ENCODE data around the gene STON2.
"Not testable (repeated sequence)": the region's sequence is repeated elsewhere in the genome, so short reads cannot be mapped to it uniquely, and the experiment has no call there.

STON2 gene

DNA sequence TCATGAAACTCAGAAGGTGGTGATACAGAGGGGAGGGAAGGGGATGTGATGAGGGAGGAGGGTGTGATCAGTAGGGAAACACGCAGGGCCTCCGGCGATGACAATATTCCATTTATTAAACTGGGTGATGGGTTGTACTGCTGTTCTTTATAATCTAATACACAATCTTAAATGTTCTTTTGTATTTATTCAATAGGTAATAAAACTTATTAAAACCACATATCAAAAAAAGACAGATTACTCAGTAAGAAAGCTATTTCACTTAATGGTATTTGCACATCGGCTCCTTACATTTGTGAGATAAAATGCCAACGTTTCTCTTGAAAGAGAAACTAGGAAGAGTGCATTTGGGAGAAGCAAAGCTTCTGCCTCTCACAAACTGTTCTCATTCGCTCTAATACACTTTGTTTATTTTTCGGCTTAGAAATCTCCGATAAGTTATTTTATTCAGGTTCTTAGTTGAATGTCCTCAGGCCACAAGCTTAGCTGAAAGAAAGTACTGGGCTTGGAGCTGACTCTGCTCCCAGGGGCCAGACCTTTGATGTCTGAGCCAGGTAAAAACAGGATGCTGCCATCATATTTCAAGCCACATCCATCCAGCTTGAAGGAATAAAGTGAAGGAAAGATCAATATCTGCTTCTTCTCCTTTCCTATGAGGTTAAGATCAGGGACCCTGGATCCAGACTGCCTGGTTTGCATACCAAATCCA is 17.5 kb downstream of the STON2 start:
- no peak for DNase-seq

DNA sequence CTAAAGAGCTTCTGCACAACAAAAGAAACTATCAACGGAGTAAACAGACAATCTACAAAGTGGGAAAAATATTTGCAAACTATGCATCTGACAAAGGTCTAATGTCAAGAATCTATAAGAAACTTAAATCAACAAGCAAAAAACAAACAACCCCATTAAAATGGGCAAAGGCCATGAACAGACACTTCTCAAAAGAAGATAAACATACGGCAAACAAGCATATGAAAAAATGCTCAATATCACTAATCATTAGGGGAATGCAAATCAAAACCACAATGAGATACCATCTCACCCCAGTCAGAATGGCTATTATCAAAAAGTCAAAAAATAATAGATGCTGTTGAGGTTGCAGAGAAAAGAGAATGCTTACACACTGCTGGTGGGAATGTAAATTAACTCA is 20.1 kb downstream of the STON2 start:
- not testable (repeated sequence) for DNase-seq

DNA sequence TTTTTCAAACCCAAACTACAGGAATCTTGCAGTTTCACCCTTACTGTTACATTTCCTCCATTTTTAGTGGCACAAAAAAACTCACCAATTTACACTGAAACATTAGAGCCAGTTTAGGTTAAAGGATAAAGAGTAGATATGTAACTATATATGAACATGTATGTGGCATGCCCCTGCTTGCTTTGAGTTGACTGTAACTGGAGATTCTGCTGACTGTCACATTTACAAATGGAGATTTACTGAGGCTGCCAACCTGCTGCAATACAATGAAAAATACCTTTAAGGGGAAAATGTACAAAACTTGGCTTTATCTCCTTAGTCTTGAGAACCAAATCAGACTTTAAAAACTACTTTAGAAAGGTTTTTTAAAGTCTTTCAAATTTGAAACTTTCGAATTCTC is 28.3 kb downstream of the STON2 start:
- DNase-seq: no peak

DNA sequence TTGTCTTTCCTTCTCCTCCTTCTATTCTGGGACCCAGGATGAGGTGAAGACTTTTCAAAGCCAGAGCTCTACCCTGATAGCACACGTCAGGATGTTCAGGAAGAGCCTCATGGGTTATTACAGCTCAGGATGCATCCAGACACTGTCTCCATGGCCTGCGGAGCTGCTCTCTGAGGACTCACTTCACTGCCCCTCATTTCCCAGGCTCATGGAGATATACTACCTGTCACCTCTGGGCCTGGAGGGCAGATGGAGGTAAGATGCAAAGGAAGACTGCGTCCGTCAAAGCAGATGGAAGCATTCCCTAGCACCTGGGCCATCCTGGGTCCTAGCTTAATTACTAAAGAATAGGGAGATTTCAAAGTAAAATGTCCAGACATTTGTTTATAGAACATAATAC is 32.6 kb downstream of the STON2 start:
- DNase-seq: no peak

DNA sequence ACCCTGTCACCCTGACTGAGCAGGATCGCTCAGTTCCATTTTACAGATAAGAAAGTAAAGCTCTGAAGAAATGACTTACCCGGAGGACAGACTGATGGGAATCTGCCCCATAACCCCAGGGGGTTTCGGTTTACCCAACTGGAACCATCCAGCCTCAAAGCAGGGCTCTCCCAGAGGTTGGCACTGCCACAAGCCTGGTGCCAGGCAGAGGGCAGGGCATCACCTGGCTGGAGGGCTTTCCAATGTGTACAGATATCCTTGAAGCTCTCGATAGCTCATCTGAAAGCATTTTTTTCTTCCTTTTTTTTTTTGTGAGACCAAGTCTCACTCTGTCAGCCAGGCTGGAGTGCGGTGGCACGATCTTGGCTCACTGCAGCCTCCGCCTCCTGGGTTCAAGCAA is 33.2 kb downstream of the STON2 start:
- no peak for DNase-seq

DNA sequence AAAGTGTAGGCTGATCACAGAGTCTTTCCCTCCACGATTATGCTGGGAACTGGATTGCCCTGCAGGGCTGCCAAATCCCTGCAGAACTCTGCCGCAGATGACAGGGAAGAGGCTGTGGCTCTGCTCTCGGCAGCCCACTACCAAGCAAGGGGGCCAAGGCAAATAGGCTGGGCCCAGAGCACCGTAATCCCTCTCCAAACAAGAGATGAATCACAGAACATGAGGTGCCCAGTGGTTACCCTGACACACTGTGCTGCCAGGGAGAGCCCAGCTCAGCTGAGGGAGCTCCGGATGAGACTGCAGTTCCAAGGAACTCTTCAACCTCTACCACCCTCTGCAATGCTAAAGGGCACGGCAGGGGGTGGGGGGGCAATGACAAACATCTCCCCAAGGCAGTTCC is 33.9 kb downstream of the STON2 start:
- peak; percentile 63 for DNase-seq

DNA sequence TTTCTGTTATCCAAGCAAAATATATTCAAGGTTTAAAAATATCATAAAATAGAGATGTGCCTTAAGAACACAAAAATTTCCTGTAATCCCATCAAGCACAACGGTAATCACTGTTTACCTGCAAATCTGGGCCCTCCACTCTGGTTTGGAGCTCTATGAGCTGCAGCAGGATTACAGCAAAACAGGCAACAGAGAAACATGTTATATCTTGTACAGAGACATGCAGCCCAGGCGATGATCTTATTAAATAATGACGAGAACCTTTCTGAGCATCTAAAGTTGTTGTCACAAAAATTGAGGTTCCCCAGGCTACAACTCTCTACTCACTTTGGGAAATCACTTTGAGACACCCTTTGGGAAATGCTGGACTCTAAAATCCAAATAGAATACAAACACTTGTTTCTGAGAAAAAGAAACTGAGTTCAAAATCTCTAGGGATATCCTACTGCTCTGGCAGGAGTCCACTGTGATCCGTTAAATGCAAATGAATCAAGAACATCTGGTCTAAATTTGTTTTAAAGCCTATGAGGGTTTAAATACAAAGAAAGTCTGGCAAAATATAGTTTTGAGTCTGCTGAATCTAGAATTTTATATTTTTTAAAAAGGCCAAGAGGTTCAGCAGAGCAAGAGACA is 36.3 kb downstream of the STON2 start:
- no peak for DNase-seq

DNA sequence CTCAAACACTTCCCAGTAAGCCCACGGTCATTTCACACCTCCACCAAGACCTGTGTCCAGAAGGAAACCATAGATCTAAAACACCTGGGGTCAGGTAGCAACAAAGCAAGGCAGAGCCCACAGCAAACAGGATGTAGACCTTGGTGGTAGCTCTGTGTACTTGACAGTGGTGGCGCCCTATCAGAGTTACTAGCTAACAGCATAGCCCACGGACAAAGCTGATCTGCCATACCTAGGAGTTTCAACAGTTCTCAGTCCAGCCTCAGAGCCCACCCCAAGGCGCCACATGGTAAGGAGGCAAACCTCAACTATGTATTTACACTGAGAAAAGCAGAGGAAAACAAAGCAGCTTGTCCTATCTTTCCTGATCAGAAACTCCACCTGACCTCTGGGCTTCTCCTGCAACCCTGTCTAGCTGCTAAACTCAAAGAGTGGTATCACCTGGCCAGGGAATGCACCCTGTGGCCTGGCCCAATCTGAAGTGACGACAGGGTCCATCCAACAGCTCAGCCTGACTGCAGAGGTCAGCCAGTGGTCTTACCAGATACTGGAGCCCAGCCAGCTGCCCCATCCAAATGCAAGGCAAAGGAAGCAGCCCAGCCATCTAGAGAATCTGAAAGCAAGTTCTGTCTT is 46.3 kb downstream of the STON2 start:
- DNase-seq: no peak

DNA sequence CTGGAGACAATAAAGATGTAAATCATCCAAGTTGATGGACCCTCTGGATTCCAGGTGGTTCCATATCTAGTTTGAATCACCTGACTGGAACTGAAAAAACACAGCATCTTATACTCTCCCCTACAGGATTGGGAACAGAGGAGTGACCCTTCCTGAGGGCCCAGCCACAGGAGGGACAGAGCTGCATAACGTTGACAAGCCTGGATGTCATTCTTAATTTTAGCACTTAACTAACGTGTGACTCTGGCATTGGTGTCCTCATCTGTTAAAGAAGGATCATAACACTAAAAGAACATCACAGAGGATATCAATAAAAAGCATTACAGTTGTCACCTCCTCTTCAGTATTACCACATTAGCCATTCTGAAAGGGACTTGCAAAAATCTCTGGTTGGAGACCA is 47.7 kb downstream of the STON2 start:
- DNase-seq: no peak

DNA sequence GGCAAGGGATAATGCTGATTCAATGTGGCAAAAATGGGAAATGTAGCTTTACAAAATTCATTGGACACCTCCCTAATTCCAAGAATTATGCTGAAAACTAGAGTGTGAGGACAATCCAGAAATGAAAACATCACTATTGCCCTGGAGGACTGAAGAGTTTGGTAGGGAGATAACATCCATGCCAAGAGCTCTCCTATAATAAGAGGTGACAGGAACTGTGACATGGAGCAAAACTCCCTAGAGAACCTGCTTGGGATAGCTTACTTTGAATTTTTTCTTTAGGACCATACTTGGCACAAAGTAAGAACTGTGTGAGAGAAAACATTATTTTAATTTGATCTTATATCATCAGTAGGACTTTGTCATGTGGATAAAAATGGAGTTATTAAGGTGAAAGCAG is 48.9 kb downstream of the STON2 start:
- no peak for DNase-seq

DNA sequence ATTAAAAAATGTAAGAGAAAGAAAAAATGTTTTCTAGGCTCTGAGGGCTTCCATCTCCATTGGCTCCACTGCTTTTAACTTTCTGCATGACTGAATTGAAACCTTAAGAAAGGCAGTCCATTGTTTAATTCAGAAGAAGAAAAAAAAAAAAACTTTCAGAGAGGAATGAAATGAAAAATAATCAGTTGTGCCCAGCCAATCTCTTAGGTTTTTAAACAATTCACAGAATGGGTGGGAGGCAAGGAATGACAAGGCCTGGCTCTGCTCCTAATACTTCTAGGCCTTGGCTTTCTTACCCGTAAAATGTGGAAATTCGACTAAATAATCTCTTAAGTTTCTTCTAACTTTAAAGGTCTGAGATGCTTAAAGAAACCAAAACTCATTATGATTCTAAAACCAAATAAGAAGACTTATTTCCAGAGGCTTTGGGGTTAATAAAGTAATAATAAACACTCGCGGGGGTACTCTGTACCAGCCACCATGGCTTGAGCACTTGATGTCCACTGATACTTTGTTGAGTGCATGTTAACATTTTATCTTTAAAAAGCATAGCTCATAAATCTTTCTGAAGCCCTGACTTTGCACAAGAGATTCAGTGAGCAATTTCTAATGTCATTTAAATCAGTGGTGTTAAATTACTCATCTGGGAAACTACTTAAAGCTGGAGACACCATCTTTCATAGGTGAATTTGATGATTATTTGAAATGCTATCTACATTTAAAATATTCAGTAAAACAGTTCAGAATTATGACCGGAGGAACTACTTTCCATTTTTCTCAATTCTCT is 49.6 kb downstream of the STON2 start:
- no peak for DNase-seq

DNA sequence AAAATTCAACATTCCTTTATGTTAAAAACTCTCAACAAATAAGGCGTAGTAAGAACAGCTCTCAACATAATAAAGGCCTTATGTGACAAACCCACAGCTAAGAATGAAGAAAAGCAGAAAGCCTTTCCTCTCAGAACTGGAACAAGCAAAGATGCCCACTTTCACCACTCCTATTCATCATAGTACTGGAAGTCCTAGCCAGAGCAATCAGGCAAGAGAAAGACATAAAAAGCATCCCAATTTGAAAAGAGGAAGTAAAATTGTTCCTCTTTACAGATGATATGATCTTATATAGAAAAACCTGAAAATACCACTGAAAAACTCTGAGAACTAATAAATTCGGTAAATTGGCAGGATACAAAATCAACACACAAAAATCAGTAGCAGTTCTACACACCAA is 52.1 kb downstream of the STON2 start:
- no peak for DNase-seq

DNA sequence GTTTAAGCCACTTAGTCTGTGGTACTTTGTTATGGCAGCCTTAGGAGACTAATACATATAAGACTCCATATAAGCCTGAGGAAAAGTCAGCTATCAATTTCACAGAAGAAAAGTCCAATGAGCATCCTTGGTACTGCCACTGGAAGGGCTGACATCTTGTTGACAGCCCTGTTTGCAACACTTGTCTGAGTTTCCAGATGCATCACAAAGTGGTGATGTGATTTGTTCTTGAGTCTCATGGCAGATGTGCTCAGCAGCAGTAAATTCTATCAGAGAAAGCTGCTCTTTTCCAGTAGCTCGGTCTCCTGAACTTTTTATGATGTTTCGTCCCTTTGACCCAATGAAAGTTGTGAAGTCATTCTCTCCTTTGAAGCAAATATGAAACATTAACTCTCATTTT is 54.3 kb downstream of the STON2 start:
- DNase-seq: no peak

DNA sequence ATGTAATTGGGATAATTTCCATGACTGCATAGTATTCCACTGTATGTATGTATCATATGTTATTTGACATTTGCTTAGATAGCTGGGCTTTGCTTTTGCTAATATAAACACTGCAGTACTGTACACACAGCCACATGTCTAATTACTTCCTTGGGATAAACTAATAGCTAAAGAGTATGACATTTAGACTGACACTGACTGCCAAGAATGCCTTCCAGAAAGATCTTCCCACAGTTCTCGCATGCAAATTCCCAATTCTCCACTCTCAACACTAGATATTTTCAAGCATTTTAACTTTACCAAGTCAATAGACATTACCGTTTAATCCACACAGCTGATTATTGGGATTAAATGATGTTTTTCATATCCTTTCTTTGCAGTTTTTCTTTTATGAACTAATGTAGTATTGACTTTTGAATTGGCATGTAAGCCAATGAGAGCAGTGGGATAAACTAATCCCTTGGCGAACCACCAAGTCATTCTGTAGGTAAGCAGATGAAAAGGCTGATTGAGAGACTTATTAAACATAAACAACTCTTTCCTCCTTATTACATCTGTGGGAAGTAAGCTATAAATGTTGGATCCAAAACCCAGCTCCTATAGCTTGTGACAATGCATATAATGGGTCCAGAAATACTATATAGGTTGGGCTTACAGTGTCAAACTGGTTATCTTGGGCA is 55.5 kb downstream of the STON2 start:
- DNase-seq: no peak

DNA sequence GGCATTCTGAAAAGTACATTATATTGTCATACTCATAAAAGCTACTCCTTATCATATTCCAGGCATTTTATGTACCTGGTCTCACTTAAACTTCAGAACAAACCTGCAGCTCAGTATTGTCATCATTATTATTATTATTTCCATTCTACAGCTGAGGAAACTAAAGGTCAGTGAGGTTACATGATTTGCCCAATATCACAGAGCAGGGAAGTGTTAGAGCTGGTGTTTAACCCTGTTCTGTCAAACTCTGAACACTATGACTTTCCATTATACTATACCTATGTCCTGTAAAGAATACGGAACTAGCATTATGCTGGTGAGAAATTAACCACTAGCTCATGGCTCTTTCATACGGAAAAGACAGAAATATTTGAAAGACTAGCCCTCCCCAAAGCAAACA is 56.4 kb downstream of the STON2 start:
- no peak for DNase-seq

DNA sequence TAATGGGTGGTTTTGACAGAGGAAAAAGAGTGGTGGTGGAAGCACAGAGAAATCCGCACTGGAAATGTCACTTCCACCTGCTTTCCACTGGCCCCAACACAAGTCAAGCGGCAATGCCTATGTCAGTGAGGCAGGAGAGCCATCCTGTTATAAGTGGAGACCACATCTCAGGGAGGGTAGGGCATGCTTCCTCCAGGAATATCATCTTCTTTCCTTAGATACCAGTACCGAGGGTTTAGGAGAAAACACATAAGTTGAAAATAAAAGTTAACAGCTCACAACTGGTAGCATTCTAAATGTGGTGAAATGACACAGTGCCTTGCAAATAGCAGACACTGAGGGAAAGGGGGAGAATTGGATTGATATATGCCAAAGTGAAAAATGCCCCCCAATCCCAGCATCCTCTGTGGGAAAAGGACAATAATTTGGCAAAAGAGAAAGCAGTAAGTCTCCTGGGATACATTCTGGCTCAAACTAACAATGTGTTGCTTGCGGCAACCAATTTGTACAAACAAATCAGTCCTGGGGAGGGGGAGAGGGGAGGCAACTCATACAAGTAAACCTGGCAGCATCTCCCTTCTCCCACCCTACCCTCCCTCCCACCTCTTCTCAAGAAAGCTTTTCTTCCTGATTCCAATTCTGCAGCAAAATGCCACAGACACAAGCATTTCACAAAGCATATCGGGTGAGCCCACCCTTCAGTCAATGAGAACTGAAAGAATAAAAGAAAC is 57.1 kb downstream of the STON2 start:
- DNase-seq: peak; percentile 2

DNA sequence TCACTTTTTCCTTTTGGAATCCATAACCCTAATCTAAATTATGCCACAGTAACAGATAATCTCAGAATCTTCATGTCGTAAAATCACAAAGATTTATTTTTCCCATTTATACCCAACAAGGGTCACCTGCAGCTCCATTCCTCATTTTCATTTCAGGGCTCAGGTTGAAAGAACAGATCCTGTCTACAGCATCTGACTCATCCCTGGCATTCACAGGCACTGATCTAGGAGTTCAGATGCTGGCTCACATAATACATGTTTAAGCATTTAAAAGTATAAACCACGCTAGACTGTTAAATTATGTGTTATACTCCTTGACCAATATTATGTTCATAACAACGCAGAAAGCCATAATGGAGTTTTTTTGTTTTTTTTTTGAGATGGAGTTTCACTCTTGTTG is 58.3 kb downstream of the STON2 start:
- peak; percentile 42 for DNase-seq

DNA sequence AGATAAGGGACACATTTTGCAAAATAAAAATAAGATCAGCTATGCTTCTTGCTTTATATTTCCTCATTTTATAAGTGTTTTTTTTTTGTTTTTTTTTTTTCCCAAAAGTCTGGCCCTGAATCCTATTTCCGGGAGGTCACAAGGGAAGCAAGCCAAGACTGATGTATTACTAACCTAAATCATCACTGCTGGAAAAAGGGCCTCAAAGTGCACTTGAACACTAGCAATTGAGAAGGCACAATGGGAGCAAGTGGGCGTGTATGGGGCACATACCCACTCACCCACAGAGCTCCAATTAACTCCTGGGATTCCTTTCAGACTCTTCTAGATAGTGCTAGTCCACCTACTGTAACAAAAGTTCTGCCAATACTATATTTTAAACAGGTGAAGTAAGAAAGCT is 58.8 kb downstream of the STON2 start:
- DNase-seq: peak; percentile 84

DNA sequence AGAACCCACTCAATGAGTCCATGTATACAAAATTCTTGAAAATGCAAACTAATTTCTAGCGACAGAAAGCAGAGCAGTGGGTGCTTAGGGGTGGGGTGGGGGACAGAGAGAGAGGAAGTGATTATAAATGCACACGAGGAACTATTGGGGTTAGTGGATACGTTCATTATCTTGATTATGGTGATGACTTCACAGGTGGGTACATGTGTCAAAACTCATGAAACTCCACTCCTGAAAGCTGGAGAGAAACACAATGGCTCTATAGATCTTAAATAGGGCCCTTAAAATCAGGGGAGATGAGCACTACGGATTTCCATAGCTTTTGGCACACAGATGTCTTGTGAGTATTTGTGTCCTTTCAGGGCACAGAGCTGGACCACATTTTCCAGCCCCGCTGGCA is 59.9 kb downstream of the STON2 start:
- no peak for DNase-seq

DNA sequence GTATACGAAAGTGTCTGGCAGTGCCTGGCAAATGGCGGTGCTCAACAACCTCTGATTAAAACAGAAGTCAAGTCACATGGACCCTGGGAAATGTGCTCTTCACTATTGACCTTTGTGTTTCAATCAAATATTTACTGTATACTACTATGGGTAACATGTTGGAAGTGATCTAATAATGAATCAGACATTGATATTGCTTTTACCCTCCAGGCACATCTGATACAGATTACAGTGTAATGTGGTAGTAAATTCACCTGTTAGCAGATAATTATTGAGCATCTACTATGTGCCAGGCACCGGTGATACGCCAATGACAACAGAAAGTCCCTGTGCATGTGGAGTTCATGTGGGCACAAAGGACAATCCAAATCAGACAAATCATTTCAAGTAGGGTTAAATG is 63.1 kb downstream of the STON2 start:
- no peak for DNase-seq

DNA sequence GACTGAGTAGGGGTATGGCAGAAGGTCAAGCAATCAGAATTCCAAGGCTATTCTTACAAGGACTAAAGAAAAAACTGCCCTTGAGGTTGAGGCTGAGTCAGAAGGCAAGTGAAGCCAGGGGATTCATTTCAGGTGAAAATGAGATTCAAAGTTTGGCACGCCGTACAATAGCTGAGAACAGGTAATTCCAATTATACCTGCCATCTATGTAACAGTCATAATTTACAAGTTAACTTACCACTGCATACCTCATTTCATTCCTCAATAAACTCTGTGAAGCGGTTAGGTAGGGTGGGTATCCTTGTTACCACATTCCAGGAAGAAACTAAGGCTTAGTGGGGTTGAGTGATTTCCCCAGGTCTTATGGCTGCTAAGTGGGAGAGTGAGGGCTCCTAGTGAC is 64.1 kb downstream of the STON2 start:
- DNase-seq: no peak

DNA sequence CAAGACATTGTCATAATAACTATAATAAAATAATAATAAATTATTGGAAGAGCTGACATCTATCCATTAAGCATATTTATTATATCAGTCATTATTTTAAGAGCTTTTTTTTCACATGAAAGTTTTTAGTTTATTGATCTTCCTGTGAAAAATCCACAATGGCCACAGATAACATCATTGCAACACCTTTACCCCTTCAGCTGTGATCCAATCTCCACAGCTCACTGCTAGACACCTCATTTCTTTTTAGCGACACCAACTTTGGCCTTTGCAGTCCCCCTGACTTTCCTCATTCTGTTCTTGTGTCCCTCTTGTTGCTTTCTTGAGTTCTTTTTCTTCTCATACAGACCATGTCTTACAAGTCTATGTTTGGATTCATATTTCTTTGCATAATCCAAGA is 67.4 kb downstream of the STON2 start:
- no peak for DNase-seq

Measured in NCI-H345 (cell line).